GM18951 (cell line): ENCODE results near the gene CCDC57.

Experiments
- POLR2A ChIP-seq: IDR thresholded peaks from 4 replicates; pipeline ENCODE4 v1.6.1; 2011; ENCODE audit warnings: mild to moderate bottlenecking; ENCODE audit not compliant: insufficient read length, insufficient read depth; ENCODE audit errors: extremely low read depth
- in situ Hi-C: fragments of 300-500 bp; cut with MboI; formaldehyde crosslinking; loops from one replicate; pipeline ENCODE4 v1.12.0; 2022; ENCODE audit warnings: low sequenced_read_pairs, mixed read lengths, inconsistent platforms; ENCODE audit not compliant: unreplicated experiment

CCDC57 gene

DNA sequence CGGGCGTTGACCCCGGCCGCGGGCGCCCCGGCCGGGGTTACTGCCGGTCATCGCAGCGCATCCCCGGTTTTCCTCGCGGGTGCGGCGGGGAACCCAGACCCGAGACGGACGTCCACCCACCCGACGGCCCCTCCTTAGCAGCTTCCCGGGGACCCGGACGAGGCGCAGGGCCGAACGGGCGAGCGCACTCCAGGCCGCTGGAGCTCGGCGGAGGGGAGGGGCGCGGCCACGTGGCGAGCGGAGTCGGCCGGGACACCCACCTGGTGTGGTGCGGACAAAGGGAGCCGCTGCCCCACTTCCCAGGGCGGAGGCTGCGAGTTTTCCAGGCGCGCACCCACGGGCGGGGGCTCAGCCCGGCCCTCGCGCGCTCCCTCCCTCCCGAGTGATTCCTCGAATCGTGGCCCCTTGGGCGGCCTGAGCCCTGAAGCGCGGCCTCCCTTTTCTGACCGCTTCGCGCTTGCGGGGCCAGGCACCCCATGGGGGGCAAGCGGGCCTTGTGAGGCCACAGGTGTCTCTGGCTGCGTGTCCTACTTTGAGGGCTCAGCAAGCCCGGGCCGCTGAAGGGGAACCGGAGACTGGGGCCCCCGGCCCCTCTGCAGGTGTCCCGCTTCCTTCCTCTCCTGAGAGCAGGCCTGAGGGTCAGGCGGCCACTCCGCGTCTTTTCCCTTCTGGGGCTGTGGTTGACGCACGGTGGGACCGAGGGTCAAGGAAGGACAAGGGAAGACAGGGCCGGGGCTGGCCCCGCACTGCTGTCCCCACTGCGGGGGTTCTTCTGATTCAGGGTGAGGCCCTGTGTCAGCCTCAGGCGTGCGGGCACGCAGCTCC, 113.5 kb downstream of the CCDC57 start:
- in situ Hi-C loops, result no loop called here

DNA sequence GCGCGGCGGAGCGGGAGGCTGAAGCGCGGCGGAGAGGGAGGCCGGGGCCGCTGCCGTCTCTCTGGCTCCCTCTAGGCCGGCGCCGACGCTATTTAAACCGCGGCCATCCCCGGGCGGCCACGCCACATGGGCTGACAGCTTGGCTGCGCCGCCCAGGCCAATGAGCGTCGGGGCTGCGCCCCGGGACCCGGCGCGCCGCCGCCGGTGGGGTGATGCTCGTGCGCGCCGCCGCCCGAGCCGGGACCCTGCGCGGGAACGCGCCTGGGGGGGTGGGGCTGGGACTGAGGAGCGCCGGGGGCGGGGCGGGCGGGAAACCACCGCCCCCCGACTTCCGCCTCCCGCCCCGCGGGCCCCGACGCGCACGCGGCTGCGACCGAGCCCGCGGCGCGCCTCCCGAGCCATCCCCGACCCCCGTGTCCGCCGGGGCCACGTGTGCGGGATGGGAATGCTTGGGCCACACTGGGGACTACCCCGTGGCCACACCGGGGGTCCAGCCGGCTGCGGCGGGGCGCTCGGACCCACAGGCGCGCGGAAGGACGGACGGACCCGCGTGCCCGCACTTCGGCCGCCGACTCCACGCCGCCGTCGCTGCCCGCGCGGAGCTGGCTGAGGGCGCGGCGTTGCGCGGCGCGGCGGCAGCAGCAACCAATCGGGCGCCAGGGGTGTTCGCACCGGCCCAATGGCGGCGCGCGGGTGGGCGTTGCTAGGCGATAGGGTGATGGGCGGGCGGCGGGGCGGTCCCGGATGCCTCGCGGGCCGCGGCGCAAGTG, 114.3 kb downstream of the CCDC57 start, which contains the start of gene FASN:
Gene FASN (minus strand): TSS at position 68 of the 770 bp plus-strand sequence. CDS start 1,791 bp downstream, outside the sequence.
- peak; percentile 98 for TF ChIP-seq POLR2A
- in situ Hi-C loops, result no loop called here

More for the DNA sequence above, 113.5 kb downstream of the CCDC57 start:
- TF ChIP-seq POLR2A, result peak; percentile 50

DNA sequence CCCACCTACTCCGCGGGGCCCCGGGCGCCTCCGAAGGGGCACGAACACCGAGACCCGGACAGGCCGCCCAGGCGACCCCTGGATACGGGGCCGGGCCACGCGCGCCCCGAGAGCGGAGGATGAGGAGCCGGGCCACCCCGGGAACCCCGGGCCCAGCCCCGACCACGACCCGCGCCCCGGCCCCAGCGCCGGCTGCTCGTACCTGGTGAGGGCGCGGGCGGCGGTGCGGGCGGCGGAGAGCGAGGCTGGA, 114.8 kb downstream of the CCDC57 start:
- TF ChIP-seq POLR2A, result no peak
- in situ Hi-C loops, result no loop called here

DNA sequence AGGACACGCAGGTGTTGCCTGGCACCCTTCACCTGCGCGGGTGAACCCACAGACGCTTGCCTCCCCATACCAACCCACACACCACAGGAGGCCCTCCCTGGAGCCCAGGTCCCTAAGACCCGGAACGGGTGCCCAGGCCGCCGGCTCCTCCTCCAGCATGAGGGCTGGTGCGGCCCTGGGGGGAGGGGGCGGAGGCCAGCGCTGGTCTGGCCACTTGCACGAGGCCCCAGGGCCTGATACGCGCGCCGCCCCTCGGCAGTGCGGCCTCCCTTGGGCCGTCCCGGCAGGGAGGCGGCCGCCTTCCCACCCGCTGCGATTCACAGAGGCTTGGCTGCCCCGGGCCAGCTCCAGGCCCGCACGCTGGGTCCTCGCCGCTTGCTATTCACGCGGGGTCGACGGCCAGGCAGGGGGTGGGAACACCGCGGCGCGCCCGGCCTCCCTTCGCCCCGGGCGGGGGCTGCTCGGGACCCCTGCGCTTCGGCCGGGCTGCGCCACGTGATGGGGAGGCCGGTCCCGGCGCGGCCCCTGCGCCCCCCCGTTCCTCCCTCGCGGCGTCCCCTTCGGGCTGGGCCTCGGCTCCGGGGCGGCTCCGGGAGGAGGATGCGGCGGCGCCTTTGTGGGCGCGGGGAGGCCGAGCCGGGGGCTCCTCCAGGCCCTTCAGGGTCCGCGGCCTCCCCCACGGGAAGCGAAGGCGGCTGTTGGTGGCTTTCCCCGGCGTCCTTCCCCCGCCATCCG, 115.3 kb downstream of the CCDC57 start:
- in situ Hi-C loops, result no loop called here
- peak; percentile 19 for TF ChIP-seq POLR2A

DNA sequence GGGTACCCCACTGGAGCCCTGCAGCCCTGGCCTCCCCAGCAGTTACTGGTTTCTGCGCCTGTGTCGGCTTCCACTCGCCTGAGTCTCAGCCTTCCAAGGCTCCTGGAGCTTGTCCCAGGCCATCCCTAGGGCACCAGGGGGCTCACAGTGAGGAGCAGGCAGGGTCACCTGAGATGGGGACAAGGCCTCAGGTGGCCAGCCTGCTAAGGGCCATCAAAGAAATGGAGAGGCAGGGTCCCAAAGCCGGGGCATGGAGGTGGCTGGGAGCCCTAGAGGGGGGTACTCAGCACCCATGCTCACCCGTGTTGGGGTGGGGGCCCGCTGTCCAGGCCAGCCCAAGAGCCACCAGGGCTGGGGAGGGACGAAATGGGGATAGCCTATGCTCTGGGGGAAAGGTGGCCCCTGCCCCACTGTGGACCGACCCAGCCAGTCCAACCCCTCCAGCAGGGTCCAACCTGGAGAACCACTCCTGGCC, 115.9 kb downstream of the CCDC57 start:
- in situ Hi-C loops, result no loop called here
- TF ChIP-seq POLR2A, result no peak

DNA sequence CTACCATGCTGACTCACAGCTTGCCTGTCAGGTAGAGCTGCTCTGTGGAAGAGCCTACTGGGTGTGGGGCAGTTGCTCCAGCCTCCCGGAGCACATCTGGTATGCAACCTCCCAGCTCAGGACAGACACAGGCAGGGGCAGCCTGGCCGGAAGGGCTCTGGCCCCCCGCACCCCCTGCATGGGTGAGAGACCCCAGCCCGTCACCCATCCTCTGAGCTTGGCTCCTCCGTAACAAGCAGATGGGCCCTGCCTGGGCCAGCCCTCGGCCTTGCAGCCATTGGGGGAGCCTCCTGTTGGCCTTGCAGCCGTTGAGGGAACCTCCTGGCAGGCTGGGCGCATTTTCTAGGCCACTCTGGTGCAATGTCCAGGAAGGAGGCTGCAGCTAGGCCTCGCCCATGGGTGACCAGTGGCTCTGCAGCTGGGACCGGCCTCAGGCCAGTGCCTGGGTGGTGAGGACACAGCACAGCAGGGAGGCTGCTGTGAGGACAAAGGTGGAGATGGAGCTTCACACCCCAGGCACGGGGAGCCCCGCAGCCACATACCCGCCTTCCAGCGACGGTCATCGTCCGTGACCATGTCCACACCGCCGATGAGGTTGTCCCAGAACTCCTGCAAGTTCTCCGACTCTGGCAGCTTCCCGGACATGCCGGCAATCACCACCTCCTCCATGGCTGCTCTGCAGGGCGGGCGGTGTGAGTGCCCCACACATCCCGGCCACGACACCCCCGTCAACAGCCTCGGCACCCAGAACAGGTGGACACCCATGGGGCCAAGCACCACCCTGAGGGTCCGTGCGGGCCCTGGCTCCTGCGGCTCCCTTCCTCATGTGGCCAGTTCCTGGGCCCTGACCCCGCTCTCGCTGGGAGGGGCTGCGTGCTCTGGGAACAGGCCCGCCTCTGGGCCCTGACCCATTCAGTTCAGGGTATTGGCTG, 116.6 kb downstream of the CCDC57 start:
- no peak for TF ChIP-seq POLR2A

DNA sequence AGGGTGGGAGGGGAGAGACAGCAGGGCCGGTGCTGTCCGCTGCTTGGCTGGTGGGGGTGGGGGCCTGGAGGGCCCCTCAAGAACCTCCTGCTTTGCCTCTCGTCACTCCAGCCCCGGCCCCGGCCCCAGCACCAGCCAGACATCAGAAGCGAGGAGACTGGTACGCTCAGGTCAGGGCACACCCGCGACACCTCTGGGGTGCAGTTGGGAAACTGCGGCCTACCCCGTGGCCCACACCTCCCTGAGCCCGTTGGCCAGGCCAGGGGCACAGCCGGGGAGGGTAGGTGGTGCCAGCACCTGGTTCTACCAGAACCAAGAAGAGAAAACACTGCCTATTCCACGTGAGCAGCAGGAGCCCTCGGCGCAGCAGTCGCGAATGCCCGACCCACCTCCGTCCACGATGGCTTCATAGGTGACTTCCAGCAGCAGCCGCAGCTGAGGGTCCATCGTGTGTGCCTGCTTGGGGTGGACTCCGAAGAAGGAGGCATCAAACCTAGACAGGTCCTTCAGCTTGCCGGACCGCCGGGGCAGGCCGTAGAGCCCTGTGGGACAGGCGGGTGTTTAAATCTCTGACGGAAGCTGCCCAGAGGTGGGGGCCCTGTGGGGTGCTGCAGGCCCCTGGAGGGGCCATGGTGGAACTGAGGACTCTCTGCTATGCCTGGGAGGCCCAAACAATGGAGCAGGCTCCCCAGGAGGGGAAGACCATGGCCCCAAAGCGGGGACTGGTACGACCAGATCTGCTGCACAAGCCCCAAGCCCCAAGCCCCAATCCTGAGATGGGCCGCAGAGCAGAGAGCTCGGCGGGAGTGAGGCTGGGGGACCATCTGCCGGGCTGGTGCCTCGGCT, 117.5 kb downstream of the CCDC57 start:
- TF ChIP-seq POLR2A, result no peak
- in situ Hi-C loops, result no loop called here

More for the DNA sequence above, 116.6 kb downstream of the CCDC57 start:
- in situ Hi-C loops, result no loop called here

DNA sequence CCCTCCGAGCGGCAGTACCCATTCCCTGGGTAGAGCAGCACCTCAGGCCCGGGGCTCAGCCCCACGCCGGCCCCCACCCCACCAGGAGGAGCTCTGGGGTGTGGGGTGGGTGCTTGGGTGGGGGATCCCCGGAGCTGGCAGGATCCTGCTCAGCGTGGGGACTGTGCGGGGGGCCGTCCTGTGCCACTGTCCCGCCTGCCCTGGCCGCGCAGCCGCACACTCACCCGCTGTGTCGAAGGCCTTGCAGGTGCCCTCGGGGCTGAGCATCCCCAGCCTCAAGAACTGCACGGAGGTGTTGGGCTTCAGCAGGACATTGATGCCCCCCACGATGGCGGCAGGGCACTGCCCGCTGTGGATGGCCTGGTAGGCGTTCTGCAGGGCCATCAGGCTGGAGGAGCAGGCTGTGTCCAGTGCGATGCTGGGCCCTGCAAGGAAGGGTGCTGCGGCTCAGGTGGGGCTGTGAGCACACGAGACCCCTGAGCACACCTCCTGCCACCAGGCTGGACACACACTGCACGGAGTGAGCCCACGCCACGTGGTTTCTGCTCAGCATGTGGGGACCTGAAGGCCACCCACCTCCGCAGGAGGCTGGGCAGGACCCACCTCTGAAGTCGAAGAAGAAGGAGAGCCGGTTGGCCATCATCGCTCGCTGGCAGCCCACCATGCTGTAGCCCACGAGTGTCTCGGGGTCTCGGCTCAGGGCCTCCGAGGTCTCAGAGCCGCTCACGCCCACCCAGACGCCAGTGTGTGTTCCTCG, 119.5 kb downstream of the CCDC57 start:
- TF ChIP-seq POLR2A, result no peak
- in situ Hi-C loops, result no loop called here

DNA sequence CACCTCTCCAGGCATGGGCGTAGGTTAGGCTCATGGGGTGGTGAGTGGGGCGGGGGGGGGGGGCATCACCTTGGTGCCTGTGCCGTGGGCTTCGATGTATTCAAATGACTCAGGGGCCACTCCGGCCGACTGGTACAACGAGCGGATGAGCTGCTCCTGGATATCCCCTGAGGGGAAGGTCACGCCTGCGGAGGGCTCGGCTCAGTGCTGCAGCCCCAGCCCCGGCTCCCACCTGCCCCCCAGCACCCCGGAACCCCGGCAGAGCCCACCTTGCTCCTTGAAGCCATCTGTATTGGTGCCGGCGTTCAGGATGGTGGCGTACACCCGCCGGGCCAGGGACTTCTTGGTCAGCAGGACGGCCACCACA, 120.0 kb downstream of the CCDC57 start:
- in situ Hi-C loops, result no loop called here
- TF ChIP-seq POLR2A, result no peak

DNA sequence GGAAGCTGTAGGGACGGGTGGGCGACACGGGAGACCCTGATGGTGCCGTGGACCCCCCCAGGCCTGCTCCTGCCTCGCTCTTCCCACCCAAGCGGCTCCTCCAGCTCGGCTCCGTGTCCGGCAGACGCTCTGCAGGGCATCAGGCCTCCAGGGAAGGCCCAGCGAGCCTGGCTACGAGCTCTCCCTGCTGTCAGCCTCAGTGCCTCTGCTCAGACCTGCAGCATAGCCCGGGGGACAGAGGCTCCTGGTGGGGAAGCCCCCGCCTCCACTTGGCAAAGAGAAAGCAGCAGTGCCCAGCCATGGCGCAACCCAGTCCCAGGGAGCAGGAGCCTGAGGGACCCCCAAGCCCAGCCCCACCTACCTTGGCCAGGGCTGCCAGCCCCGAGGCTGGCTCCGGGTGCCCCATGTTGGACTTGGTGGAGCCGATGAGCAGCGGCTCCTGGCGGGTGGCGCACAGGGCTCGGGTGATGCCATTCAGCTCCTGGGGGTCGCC, 120.5 kb downstream of the CCDC57 start:
- in situ Hi-C loops, result no loop called here
- no peak for TF ChIP-seq POLR2A

DNA sequence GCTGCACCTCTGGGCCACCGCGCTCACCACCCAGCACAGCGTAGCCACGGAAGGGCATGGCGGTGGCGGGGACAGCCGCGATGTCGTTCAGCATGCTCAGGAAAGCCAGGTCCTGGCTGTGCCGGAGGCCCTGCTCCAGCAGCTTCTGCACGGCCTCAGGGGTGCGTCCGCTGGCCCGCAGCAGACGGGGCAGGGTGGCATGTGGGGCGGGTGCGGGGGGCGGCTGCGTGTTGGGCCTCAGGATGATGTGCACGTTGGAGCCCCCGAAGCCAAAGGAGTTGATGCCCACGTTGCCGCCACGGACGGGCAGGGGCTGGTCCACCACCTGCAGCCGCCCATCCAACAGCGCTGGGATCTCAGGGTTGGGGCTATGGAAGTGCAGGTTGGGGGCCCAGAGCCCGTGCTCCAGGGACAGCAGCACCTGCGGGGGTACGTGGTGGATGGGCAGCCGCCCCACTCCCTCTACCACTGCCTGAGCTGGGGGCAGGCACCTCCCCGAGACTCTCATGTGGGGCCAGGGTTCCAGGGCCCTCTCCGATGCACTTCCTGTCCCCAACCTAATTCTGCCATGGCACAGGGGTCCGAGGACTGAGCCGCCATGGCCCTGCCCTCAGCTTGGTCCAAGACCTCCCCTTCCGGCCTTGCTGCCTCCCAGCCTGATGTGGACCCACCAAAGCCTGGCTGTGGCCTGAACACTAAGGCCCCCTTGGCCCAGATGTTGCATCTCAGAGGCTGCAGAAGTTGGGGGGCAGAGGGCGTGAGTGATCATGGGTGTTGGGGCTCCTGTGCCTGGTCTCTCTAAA, 121.2 kb downstream of the CCDC57 start:
- no peak for TF ChIP-seq POLR2A
- in situ Hi-C loops, result no loop called here
